DND-41 (cell line): ENCODE results near the gene FIZ1.

ENCODE experiments used
- ATAC-seq: fragments of 200-7000 bp; cut with Tn5 transposase; 3 replicates; pipeline ENCODE4 v1.9.1; 2021; ENCODE audit warnings: low read depth; ENCODE audit not compliant: insufficient read depth
- DNase-seq: peaks from one replicate; pipeline ENCODE4 v3.0.0-alpha.2; 2020
- H2AFZ ChIP-seq: 2 replicates; pipeline ENCODE4 v1.6.0; 2012; ENCODE audit warnings: low read depth, low read length
- H3K27ac ChIP-seq: 2 replicates; pipeline ENCODE4 v1.5.1; 2012; ENCODE audit warnings: low read length, inconsistent platforms
- H3K27me3 ChIP-seq: fragments of 200-600 bp; sonication (generic); 2 replicates; pipeline ENCODE4 v1.6.0; 2012; ENCODE audit warnings: low read length, mild to moderate bottlenecking, inconsistent platforms; ENCODE audit not compliant: insufficient read depth, poor library complexity
- H3K36me3 ChIP-seq: 2 replicates; pipeline ENCODE4 v1.5.1; 2012; ENCODE audit warnings: low read length, inconsistent platforms; ENCODE audit not compliant: insufficient read depth
- H3K4me1 ChIP-seq: 2 replicates; pipeline ENCODE4 v1.5.1; 2012; ENCODE audit warnings: mild to moderate bottlenecking, low read length; ENCODE audit not compliant: insufficient read depth
- H3K4me2 ChIP-seq: 2 replicates; pipeline ENCODE4 v1.6.0; 2012; ENCODE audit warnings: mild to moderate bottlenecking, moderate library complexity, low read length, inconsistent platforms; ENCODE audit not compliant: insufficient read depth
- H3K4me3 ChIP-seq, 2 experiments: fragments of 200-600 bp in 1 of 2; shearing (Covaris generic) in 1 of 2; 2 replicates each; pipeline ENCODE4 v1.5.1; 2012 to 2016; ENCODE audit warnings: inconsistent platforms in 2 of 2, low read length in 2 of 2, mild to moderate bottlenecking in 2 of 2, low read depth in 1 of 2, moderate library complexity in 1 of 2
- H3K79me2 ChIP-seq: 2 replicates; pipeline ENCODE4 v1.6.0; 2012; ENCODE audit warnings: low read length, inconsistent platforms; ENCODE audit not compliant: insufficient read depth
- H3K9ac ChIP-seq: 2 replicates; pipeline ENCODE4 v1.6.0; 2012; ENCODE audit warnings: low read depth, mild to moderate bottlenecking, inconsistent platforms, low read length, moderate library complexity
- H3K9me3 ChIP-seq: 2 replicates; pipeline ENCODE4 v1.5.1; 2012; ENCODE audit warnings: low read length, moderate library complexity, mild to moderate bottlenecking, inconsistent platforms; ENCODE audit not compliant: insufficient read depth, severe bottlenecking
- H4K20me1 ChIP-seq: 2 replicates; pipeline ENCODE4 v1.6.0; 2012; ENCODE audit warnings: low read length; ENCODE audit not compliant: insufficient read depth
- EZH2 ChIP-seq: IDR thresholded peaks from 3 replicates; pipeline ENCODE4 v1.6.1; 2012; ENCODE audit warnings: borderline replicate concordance, low read depth, mild to moderate bottlenecking, moderate library complexity, low read length, inconsistent platforms; ENCODE audit not compliant: severe bottlenecking
- TF ChIP-seq, protein P1 (sequence below): IDR thresholded peaks from 2 replicates; pipeline ENCODE4 v1.5.1; 2012; ENCODE audit warnings: borderline replicate concordance, low read length, moderate library complexity, mild to moderate bottlenecking; ENCODE audit not compliant: poor library complexity, severe bottlenecking; ENCODE audit errors: extremely low read depth

FIZ1 gene

DNA sequence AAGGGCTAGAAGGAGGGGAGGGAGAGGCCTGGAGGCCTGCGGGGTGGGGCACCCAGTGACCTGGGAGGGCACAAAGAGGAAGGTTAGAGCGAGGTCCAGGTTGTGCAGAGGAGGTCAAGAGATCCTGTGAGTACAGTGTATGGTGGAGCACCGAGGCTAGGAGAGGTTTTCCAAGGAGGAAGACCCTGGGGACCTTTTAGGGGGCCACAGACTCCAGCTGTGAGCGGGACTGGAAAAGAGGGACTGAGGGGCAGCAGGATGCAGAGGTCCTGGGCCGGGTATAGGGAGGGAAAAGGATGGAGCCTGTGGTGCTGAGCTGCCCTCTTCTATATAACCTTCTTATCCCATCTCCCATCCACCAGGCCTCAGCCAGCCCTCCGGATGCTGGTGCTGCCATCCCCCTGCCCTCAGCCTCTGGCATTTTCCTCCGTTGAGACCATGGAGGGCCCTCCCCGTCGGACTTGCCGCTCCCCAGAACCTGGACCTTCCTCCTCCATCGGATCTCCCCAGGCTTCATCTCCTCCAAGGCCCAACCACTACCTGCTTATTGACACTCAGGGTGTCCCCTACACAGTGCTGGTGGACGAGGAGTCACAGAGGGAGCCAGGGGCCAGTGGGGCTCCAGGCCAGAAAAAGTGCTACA lies 45.0 kb upstream of the FIZ1 start:
- Histone ChIP-seq H3K79me2 (peaks cover 75% of the 10 kb centered on the region), H3K36me3 (peaks cover 18% of the 10 kb centered on the region), H3K4me2 (peak overlapping the region; percentile 85), H2AFZ (no peak overlapping the region), H3K4me3 (peak overlapping the region; percentile 98 to 99), H4K20me1 (peaks cover 17% of the 10 kb centered on the region; the same call in 1 of the 2 replicates), H3K9ac (peak overlapping the region; percentile 92), H3K4me1 (peaks cover 69% of the 10 kb centered on the region), H3K9me3 (no peaks in the 10 kb centered on the region), H3K27me3 (no peaks in the 10 kb centered on the region), H3K27ac (peak overlapping the region; percentile 73)
- DNase-seq: no peak
- TF ChIP-seq, protein P1, sequence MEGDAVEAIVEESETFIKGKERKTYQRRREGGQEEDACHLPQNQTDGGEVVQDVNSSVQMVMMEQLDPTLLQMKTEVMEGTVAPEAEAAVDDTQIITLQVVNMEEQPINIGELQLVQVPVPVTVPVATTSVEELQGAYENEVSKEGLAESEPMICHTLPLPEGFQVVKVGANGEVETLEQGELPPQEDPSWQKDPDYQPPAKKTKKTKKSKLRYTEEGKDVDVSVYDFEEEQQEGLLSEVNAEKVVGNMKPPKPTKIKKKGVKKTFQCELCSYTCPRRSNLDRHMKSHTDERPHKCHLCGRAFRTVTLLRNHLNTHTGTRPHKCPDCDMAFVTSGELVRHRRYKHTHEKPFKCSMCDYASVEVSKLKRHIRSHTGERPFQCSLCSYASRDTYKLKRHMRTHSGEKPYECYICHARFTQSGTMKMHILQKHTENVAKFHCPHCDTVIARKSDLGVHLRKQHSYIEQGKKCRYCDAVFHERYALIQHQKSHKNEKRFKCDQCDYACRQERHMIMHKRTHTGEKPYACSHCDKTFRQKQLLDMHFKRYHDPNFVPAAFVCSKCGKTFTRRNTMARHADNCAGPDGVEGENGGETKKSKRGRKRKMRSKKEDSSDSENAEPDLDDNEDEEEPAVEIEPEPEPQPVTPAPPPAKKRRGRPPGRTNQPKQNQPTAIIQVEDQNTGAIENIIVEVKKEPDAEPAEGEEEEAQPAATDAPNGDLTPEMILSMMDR: no peak
- TF ChIP-seq EZH2: no peak
- no peak for ATAC-seq

DNA sequence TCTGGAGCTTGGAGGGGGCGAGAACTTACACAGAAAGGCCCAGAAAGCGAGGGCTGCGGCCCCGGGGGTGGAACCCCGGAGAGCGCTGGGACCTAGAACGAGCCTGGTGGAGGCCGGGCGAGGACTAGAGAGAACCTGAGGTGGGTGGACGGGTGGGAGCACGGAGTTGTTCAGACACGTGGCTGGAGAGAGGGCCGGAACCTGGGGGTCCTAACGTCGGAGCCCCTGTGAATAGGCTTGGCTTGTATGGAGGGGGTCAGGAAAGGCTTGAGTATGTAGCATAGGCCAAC lies 44.5 kb upstream of the FIZ1 start:
- Histone ChIP-seq H3K4me1 (peaks cover 68% of the 10 kb centered on the region), H2AFZ (0 out of 2 replicates have a peak overlapping the region, but pooled peaks have one; percentile 42), H3K9ac (peak overlapping the region; percentile 92), H3K4me3 (peak overlapping the region; percentile 98 to 99), H3K79me2 (peaks cover 72% of the 10 kb centered on the region), H3K9me3 (no peaks in the 10 kb centered on the region), H3K27ac (peak overlapping the region; percentile 73), H3K27me3 (no peaks in the 10 kb centered on the region), H3K36me3 (peaks cover 18% of the 10 kb centered on the region), H3K4me2 (peak overlapping the region; percentile 85), H4K20me1 (peaks cover 17% of the 10 kb centered on the region; the same call in 1 of the 2 replicates)
- DNase-seq (no peak), ATAC-seq (no peak)
- no peak for TF ChIP-seq EZH2
- TF ChIP-seq, protein P1: no peak

DNA sequence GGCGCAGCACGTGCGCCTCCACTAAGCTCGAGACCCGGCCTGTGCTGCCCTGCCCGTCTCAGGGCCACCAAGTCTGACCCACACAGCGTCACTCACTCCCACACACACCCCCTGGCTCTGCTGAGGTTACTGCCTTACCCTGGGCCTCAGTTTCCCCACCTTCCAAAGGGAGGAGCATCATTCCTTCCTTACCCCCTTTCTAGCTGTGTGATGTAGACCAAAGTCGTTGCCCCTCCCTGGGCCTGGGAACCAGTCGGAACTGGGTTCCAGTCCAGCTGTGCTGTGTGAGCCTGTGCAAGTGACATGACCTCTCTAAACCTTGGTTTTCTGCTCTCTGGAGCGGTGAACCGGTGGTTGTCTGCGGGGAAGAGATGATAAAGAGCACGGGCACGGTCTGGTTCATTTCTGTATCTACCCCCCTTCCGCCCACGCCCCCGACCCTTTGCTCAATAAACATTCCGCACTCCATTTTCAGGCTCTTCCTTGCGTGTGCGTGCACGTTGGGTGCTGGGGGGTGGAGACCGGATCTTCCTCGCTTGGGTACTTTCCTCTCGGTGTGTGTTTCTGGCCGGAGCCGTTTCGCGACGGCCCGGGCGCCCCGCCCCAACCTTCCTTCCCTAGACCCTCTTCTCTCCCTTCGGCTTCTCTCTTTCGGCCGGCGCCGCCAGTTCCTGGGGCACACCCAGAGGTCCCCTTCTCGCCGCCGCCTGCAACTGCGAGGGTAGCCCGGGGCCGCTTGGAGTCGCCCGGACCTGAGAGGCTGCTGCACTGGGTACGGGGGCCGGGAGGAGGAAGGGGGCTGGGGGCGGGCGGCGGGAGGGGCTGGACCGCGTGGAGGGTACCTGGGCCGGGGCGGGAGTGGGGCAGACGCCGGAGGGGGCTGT lies 43.9 kb upstream of the FIZ1 start, which contains the start of gene ZNF581:
ZNF581 (plus strand) TSS at position 647 of the 884 bp plus-strand sequence. CDS start 923 bp downstream, outside the sequence.
- DNase-seq: peak; percentile 83
- Histone ChIP-seq H3K9me3 (no peaks in the 10 kb centered on the region), H3K4me3 (peak within 1 kb of the TSS; percentile 98 to 99), H3K36me3 (peaks cover 16% of the 10 kb centered on the region), H4K20me1 (peaks cover 17% of the 10 kb centered on the region; the same call in 1 of the 2 replicates), H3K79me2 (peaks cover 71% of the 10 kb centered on the region), H3K9ac (peak within 1 kb of the TSS; percentile 92), H3K4me2 (peak within 1 kb of the TSS; percentile 85), H3K4me1 (peaks cover 69% of the 10 kb centered on the region), H3K27me3 (no peaks in the 10 kb centered on the region), H2AFZ (peak within 1 kb of the TSS; percentile 63), H3K27ac (peak within 1 kb of the TSS; percentile 73)
- ATAC-seq: peak; percentile 59
- TF ChIP-seq, protein P1: no peak
- TF ChIP-seq EZH2: no peak
